GM13976 (cell line): Measurements from ENCODE around the gene RSPH9.

Source experiments
- DNase-seq: peaks from one replicate; pipeline ENCODE4 v3.0.0; 2012; ENCODE audit warnings: low spot score
- CTCF ChIP-seq: IDR thresholded peaks from 2 replicates; pipeline ENCODE4 v1.5.1; 2012; ENCODE audit warnings: borderline replicate concordance, mild to moderate bottlenecking; ENCODE audit not compliant: insufficient read depth; ENCODE audit errors: extremely low read depth, missing control alignments, control extremely low read depth
- in situ Hi-C: fragments of 300-500 bp; cut with MboI; formaldehyde crosslinking; loops from one replicate; pipeline ENCODE4 v1.12.0; 2022; ENCODE audit warnings: low sequenced_read_pairs, mixed read lengths, inconsistent platforms; ENCODE audit not compliant: unreplicated experiment

The RSPH9 gene

DNA sequence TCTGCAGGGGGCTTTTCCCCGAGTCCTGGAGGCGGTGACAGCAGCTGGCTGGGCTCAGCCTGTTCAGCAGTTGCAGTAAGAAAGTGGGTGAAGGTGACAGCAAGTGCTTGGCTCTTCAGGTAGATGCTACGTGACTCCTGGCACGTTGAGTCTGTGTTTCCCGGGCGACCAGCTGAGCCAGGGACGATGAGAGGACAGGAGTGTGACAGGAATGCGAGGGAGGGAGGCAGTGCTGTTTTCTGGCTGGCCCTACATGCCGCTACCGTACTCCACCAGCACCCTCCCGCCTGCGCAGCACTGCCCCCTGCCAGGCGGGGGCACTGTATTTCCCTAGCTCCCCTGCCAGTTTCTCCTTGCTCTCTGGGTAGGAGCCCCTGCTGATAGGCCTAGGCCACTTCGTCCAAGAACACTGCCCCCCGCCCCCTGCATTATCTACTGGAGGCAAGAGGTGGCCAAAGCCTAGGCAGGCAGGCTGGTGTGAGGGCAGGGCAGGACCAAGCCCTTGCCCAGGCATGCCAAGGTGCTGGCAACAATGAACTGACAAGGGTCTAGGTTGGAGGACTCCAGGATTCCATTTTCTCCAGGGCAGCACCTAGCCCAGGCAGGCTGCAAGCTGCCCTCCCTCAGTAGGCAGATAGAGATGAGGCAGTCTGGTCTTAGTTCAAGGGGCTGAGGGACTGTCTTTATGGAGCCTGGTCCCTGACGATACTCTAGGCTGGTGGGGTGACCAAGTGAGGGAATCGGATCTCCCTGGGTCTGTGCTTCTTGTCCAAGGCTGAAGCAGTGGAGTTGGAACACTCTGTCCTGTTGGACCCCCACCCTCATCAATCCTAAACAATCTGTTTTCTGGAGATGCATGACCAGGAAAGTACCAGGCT lies 23.6 kb downstream of the RSPH9 start:
- peak; percentile 79 for DNase-seq
- peak; percentile 71 for TF ChIP-seq CTCF
- in situ Hi-C loops = loop anchor here (10.0 kb wide), 1 partner anchor 96 kb away; no protein-coding TSS in a partner anchor

GRCh38 chr6:43669050-43669921 lies 24.4 kb downstream of the RSPH9 start:
- no peak for DNase-seq

DNA sequence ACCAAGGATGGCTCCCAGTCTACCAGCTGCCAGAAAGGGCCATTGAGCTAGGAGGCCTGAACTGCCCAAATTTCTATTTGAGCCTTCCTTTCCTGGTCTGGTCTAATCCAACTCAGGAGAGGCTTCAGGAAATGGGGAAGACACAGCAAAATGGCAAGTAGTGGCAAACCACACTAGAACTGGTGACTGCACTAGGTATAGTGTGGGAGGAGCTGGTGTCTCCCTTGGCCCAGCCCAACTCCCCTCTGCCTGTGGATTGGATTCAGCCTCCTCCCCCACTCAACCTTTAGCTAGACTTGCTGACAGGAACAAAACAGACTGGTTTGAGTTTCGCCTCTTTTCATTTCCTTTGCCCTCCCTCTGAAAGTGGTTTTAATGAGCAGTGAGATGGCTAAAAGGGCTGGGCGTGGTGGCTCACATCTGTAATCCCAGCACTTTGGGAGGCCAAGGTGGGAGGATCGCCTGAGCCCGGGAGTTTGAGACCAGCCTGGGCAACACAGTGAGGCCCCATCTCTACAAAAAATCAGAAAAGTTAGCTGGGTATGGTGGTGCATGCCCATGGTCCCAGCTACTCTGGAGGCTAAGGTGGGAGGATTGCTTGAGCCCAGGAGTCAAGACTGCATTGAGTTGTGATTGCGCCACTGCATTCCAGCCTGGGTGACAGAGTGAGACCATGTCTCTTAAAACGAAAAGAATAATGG lies 25.2 kb downstream of the RSPH9 start:
- in situ Hi-C loops = loop anchor here (10.0 kb wide), 1 partner anchor 95 kb away; no protein-coding TSS in a partner anchor
- peak; percentile 51 for DNase-seq
- TF ChIP-seq CTCF = no peak

More at GRCh38 chr6:43669050-43669921, 24.4 kb downstream of the RSPH9 start:
- in situ Hi-C loops = loop anchor here (10.0 kb wide), 1 partner anchor 96 kb away; no protein-coding TSS in a partner anchor
- no peak for TF ChIP-seq CTCF

- DNase-seq = no peak
- TF ChIP-seq CTCF = no peak
- in situ Hi-C loops = no loop called here
These were observed 25.8 kb downstream of the RSPH9 start for GRCh38 chr6:43670623-43670986.

- TF ChIP-seq CTCF = no peak
- in situ Hi-C loops = no loop called here
- DNase-seq = no peak
These were observed 26.4 kb downstream of the RSPH9 start for GRCh38 chr6:43671011-43671800.
